Duodenal mucosa (tissue), 2 donors: ENCODE results near the gene AKR1D1.
"Not testable (repeated sequence)": the region's sequence is repeated elsewhere in the genome, so short reads cannot be mapped to it uniquely, and the experiment has no call there.

Source experiments
- H3K27ac ChIP-seq: one replicate; pipeline ENCODE4 v1.7.0; 2013; ENCODE audit warnings: low read depth, low read length
- H3K27me3 ChIP-seq, 2 donors: one replicate each; pipeline ENCODE4 v1.7.0; 2013; ENCODE audit warnings: low read length in 2 of 2, control low read depth in 1 of 2; ENCODE audit not compliant: insufficient read depth in 2 of 2, control insufficient read depth in 1 of 2
- H3K36me3 ChIP-seq, 2 donors: one replicate each; pipeline ENCODE4 v1.7.0; 2013; ENCODE audit warnings: low read length in 2 of 2, control low read depth in 1 of 2; ENCODE audit not compliant: insufficient read depth in 2 of 2, control insufficient read depth in 1 of 2
- H3K4me1 ChIP-seq, 2 donors: one replicate each; pipeline ENCODE4 v1.7.0; 2013; ENCODE audit warnings: low read length in 2 of 2, control low read depth in 1 of 2; ENCODE audit not compliant: insufficient read depth in 2 of 2, control insufficient read depth in 1 of 2
- H3K4me3 ChIP-seq, 2 donors: one replicate each; pipeline ENCODE4 v1.7.0; 2013; ENCODE audit warnings: low read length in 2 of 2, low read depth in 1 of 2
- H3K9ac ChIP-seq, 2 donors: one replicate each; pipeline ENCODE4 v1.7.0; 2013; ENCODE audit warnings: low read length in 2 of 2, low read depth in 1 of 2
- H3K9me3 ChIP-seq, 2 donors: one replicate each; pipeline ENCODE4 v1.7.0; 2013; ENCODE audit warnings: low read length in 2 of 2, control low read depth in 1 of 2; ENCODE audit not compliant: control insufficient read depth in 1 of 2

Gene AKR1D1

GRCh38 chr7:138067774-138068173, 8.5 kb upstream of the AKR1D1 start:
- no peaks in the 10 kb centered on the region for H3K4me1 ChIP-seq
- no peak overlapping the region for H3K9ac ChIP-seq
- no peaks in the 10 kb centered on the region for H3K36me3 ChIP-seq
- no peaks in the 10 kb centered on the region for H3K9me3 ChIP-seq
- H3K27me3 ChIP-seq, result no peaks in the 10 kb centered on the region
- no peak overlapping the region for H3K27ac ChIP-seq
- H3K4me3 ChIP-seq, result no peak overlapping the region

GRCh38 chr7:138070908-138071307, 5.4 kb upstream of the AKR1D1 start:
- Histone ChIP-seq H3K36me3 (no peaks in the 10 kb centered on the region), H3K4me3 (no peak overlapping the region), H3K9me3 (no peaks in the 10 kb centered on the region), H3K27ac (no peak overlapping the region), H3K27me3 (no peaks in the 10 kb centered on the region), H3K9ac (no peak overlapping the region), H3K4me1 (no peaks in the 10 kb centered on the region)

GRCh38 chr7:138072726-138073125, 3.5 kb upstream of the AKR1D1 start:
- H3K36me3 ChIP-seq, result no peaks in the 10 kb centered on the region
- H3K4me1 ChIP-seq, result no peaks in the 10 kb centered on the region
- H3K27me3 ChIP-seq, result no peaks in the 10 kb centered on the region
- H3K4me3 ChIP-seq, result no peak overlapping the region
- no peak overlapping the region for H3K27ac ChIP-seq
- no peak overlapping the region for H3K9ac ChIP-seq
- no peaks in the 10 kb centered on the region for H3K9me3 ChIP-seq

GRCh38 chr7:138074121-138074520, 2.1 kb upstream of the AKR1D1 start:
- no peaks in the 10 kb centered on the region for H3K36me3 ChIP-seq
- H3K4me1 ChIP-seq, result no peaks in the 10 kb centered on the region
- H3K27ac ChIP-seq, result no peak overlapping the region
- H3K4me3 ChIP-seq, result no peak overlapping the region
- no peaks in the 10 kb centered on the region for H3K9me3 ChIP-seq
- no peak overlapping the region for H3K9ac ChIP-seq
- no peaks in the 10 kb centered on the region for H3K27me3 ChIP-seq

- Histone ChIP-seq H3K9ac (no peak overlapping the region), H3K36me3 (no peaks in the 10 kb centered on the region), H3K27me3 (no peaks in the 10 kb centered on the region), H3K4me1 (no peaks in the 10 kb centered on the region), H3K4me3 (no peak overlapping the region), H3K9me3 (no peaks in the 10 kb centered on the region), H3K27ac (no peak overlapping the region)
These were observed 1.7 kb upstream of the AKR1D1 start for GRCh38 chr7:138074540-138074939.

- Histone ChIP-seq H3K9me3 (no peaks in the 10 kb centered on the region), H3K36me3 (no peaks in the 10 kb centered on the region), H3K4me3 (no peak overlapping the region), H3K4me1 (no peaks in the 10 kb centered on the region), H3K27me3 (no peaks in the 10 kb centered on the region), H3K9ac (no peak overlapping the region), H3K27ac (no peak overlapping the region)
These were observed 909 bp upstream of the AKR1D1 start for GRCh38 chr7:138075350-138075749.

GRCh38 chr7:138075786-138076185, 473 bp upstream of the AKR1D1 start:
- not testable (repeated sequence) for H3K27ac ChIP-seq, H3K9me3 ChIP-seq, H3K36me3 ChIP-seq, H3K27me3 ChIP-seq, H3K9ac ChIP-seq, H3K4me3 ChIP-seq, H3K4me1 ChIP-seq

- Histone ChIP-seq H3K4me3 (no peak overlapping the region), H3K9ac (no peak overlapping the region), H3K36me3 (no peaks in the 10 kb centered on the region), H3K27me3 (no peaks in the 10 kb centered on the region), H3K9me3 (no peaks in the 10 kb centered on the region), H3K4me1 (no peaks in the 10 kb centered on the region), H3K27ac (no peak overlapping the region)
These were observed 1.6 kb downstream of the AKR1D1 start for GRCh38 chr7:138077809-138078208.

GRCh38 chr7:138079137-138079536, 2.9 kb downstream of the AKR1D1 start:
- Histone ChIP-seq H3K9ac (no peak overlapping the region), H3K27me3 (no peaks in the 10 kb centered on the region), H3K27ac (no peak overlapping the region), H3K9me3 (no peaks in the 10 kb centered on the region), H3K4me3 (no peak overlapping the region), H3K4me1 (no peaks in the 10 kb centered on the region), H3K36me3 (no peaks in the 10 kb centered on the region)

GRCh38 chr7:138081868-138082267, 5.6 kb downstream of the AKR1D1 start:
- Histone ChIP-seq H3K9me3 (no peaks in the 10 kb centered on the region), H3K27ac (no peak overlapping the region)

GRCh38 chr7:138083859-138084258, 7.6 kb downstream of the AKR1D1 start:
- Histone ChIP-seq H3K4me3 (no peak overlapping the region), H3K9ac (no peak overlapping the region), H3K27ac (no peak overlapping the region), H3K27me3 (no peaks in the 10 kb centered on the region), H3K36me3 (no peaks in the 10 kb centered on the region), H3K9me3 (no peaks in the 10 kb centered on the region), H3K4me1 (no peaks in the 10 kb centered on the region)

More at GRCh38 chr7:138081868-138082267, 5.6 kb downstream of the AKR1D1 start:
- Histone ChIP-seq H3K4me1 (no peaks in the 10 kb centered on the region), H3K9ac (no peak overlapping the region), H3K36me3 (no peaks in the 10 kb centered on the region), H3K27me3 (no peaks in the 10 kb centered on the region), H3K4me3 (no peak overlapping the region)
